ENCODE measurements around the gene MYO7B.
"Not testable (repeated sequence)": the region's sequence is repeated elsewhere in the genome, so short reads cannot be mapped to it uniquely, and the experiment has no call there.

MYO7B gene

GRCh38 chr2:127568128-127568527, 32.6 kb downstream of the MYO7B start:
- H3K27me3 ChIP-seq (replicated peaks): no peaks in the 10 kb centered on the region
- no peak for DNase-seq
- in situ Hi-C loops (cut with HindIII; ENCODE audit: low pct_ligation_motif_present, low sequenced_read_pairs): no loop called here
- H3K36me3 ChIP-seq (replicated peaks): no peaks in the 10 kb centered on the region
- no peak for TF ChIP-seq CTCF (IDR thresholded peaks at IDR 0.05; ENCODE audit: low read depth, low read length, missing control alignments)
- H3K4me3 ChIP-seq (ENCODE audit: low read depth, low read length): no peak overlapping the region
- no peak overlapping the region for H3K27ac ChIP-seq

GRCh38 chr2:127569666-127570065, 34.2 kb downstream of the MYO7B start:
- no peak overlapping the region for H3K27ac ChIP-seq
- H3K27me3 ChIP-seq (replicated peaks): no peaks in the 10 kb centered on the region
- no peaks in the 10 kb centered on the region for H3K36me3 ChIP-seq (replicated peaks)
- H3K4me3 ChIP-seq (ENCODE audit: low read depth, low read length): no peak overlapping the region
- TF ChIP-seq CTCF (IDR thresholded peaks at IDR 0.05; ENCODE audit: low read depth, low read length, missing control alignments): no peak
- in situ Hi-C loops (cut with HindIII; ENCODE audit: low pct_ligation_motif_present, low sequenced_read_pairs): no loop called here
- no peak for DNase-seq

GRCh38 chr2:127570282-127571250, 35.1 kb downstream of the MYO7B start:
- H3K27ac ChIP-seq: no peak overlapping the region
- in situ Hi-C loops (cut with HindIII; ENCODE audit: low pct_ligation_motif_present, low sequenced_read_pairs): no loop called here
- peak; percentile 22 for DNase-seq

GRCh38 chr2:127572352-127572751, 36.9 kb downstream of the MYO7B start:
- in situ Hi-C loops (cut with HindIII; ENCODE audit: low pct_ligation_motif_present, low sequenced_read_pairs): not testable (repeated sequence)

More at GRCh38 chr2:127570282-127571250, 35.1 kb downstream of the MYO7B start:
- Histone ChIP-seq H3K36me3 (replicated peaks) (no peaks in the 10 kb centered on the region), H3K4me3 (ENCODE audit: low read depth, low read length) (no peak overlapping the region), H3K27me3 (replicated peaks) (no peaks in the 10 kb centered on the region)
- TF ChIP-seq CTCF (IDR thresholded peaks at IDR 0.05; ENCODE audit: low read depth, low read length, missing control alignments): no peak

GRCh38 chr2:127572841-127573240, 37.4 kb downstream of the MYO7B start:
- no peak for DNase-seq
- TF ChIP-seq CTCF (IDR thresholded peaks at IDR 0.05; ENCODE audit: low read depth, low read length, missing control alignments): no peak
- no peak overlapping the region for H3K4me3 ChIP-seq (ENCODE audit: low read depth, low read length)
- H3K36me3 ChIP-seq (replicated peaks): no peaks in the 10 kb centered on the region
- no peak overlapping the region for H3K27ac ChIP-seq
- in situ Hi-C loops (cut with HindIII; ENCODE audit: low pct_ligation_motif_present, low sequenced_read_pairs): no loop called here
- no peaks in the 10 kb centered on the region for H3K27me3 ChIP-seq (replicated peaks)

More at GRCh38 chr2:127572352-127572751, 36.9 kb downstream of the MYO7B start:
- not testable (repeated sequence) for H3K27ac ChIP-seq; DNase-seq; H3K4me3 ChIP-seq (ENCODE audit: low read depth, low read length); H3K36me3 ChIP-seq (replicated peaks); H3K27me3 ChIP-seq (replicated peaks)

- no peaks in the 10 kb centered on the region for H3K36me3 ChIP-seq (replicated peaks)
- H3K27me3 ChIP-seq (replicated peaks): no peaks in the 10 kb centered on the region
- no peak for DNase-seq
- in situ Hi-C loops (cut with HindIII; ENCODE audit: low pct_ligation_motif_present, low sequenced_read_pairs): no loop called here
- no peak for TF ChIP-seq CTCF (IDR thresholded peaks at IDR 0.05; ENCODE audit: low read depth, low read length, missing control alignments)
- no peak overlapping the region for H3K4me3 ChIP-seq (ENCODE audit: low read depth, low read length)
- H3K27ac ChIP-seq: no peak overlapping the region
These were observed 37.8 kb downstream of the MYO7B start for GRCh38 chr2:127573298-127573697.

All from brain microvascular endothelial cell (primary cell).